Stimulated activated CD8-positive, alpha-beta memory T cell treated with anti-CD3 and anti-CD28 coated beads, Interleukin-7, amount 100 ng/mL, for 1 hour (primary cell): ENCODE measurements around the gene FAN1.

Experiments used
- DNase-seq, 2 donors: peaks; one replicate each; pipeline ENCODE4 v3.0.0-alpha.2; 2020; ENCODE audit warnings: low read depth in 2 of 2

The FAN1 gene

GRCh38 chr15:30921106-30921505 lies 17.4 kb downstream of the FAN1 start:
- DNase-seq: no peak

DNA sequence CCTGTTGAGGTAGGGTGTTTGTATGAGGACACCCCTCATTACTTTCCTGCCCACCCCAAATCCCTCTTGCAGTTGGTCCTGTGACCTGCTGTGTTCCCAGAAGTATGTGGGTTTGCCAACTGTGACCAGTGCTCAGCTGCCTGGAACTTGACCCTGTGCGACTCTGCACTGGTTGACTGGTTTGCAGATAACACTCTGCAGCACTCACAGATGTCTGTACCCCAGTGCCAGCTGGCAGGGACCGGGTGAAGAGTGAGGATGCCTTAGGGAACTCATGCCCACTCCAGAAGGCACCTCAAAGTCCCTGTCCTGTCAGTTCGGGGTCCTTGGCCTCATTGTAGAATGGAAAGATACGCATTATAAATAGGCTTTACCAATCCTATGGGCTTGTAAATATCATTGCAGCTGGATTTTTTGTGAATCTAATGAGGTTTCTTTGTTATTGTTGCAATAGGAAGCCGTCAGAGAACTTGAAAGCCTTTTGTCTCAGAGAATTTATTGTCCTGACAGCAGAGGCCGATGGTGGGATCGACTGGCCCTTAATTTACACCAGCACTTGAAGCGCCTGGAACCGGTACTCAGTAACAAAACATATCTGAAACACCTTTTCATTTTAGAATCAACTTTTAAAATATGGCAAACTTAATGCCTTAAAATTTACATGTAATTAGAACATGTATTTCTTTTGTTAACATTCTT lies 18.2 kb downstream of the FAN1 start:
- DNase-seq: no peak

DNA sequence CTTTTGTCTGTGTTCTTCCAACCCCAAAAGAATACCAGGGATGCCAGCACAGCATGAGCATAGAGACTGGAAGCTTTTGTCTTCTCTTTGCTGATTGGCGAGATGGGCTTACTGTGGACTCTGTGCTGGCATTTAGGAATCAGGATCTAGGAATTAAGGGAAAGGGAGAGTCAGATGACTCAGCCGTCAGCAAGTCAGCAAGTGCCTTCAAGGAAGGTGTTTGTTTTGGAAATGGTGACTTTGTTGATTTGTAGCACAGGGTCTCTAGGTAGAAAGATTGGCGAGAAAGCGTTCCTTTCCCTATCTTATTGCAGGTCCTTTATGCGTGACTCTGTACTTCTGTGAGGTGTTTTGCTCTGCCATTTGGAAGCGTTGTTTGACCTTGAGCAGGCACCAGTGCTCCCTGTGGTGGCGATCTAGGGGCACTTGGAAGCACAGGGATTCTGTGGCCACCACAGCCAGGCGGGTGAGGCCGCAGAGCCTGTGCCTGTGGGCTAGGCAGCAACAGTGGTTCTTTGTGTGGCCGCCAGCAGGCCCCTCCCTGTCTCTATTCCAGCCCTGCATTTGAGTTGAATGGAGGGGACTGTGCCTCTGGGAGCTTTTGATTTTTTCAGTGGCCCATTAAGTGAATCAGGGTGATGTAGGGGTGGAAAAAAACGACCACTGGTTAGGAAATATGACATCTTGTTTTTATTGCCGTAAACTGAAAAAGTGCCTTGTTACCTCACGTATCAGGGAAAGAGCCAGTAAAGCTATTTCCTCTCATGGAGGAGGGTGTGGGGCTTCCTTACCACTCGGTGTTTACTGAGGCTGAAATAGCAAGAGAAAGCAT lies 19.0 kb downstream of the FAN1 start:
- no peak for DNase-seq

DNA sequence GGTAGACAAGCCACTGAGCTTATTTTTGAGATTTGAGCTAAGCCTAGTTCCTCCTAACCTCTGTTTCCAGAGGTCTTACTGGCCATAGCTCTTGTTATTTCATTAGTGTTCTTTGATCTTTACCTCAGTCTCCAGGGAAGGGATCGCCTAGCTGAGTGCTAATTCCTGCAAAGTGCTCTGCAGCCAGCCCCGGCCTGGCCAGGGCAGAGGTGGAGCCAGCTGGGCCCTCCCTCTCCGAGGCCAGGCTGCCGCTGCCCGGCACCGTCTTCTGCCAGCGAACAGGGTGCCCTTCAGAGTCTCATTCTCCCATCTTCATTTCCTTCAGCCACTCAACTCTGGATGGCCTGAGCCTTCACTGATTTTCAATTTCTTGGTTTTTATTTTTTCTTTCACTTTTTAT lies 19.7 kb downstream of the FAN1 start:
- DNase-seq: no peak

DNA sequence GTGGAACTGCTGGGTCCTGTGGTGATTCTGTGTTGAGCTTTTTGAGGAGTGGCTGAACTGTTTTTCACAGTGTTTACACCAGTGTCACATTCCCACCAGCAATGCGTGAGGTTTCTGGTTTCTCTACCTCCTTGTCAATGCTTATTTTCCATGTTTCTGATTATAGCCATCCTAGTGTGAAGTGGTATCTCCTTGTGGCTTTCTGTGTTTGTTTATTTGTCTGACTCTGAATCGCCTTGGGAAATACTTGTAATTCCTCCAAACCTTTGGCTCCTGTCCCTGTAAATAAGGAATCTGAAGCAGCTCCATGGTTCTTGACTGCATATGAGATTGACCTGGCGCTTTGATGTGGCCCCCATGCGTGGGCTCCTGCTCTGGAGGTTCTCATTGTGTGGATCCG lies 20.6 kb downstream of the FAN1 start:
- no peak for DNase-seq

DNA sequence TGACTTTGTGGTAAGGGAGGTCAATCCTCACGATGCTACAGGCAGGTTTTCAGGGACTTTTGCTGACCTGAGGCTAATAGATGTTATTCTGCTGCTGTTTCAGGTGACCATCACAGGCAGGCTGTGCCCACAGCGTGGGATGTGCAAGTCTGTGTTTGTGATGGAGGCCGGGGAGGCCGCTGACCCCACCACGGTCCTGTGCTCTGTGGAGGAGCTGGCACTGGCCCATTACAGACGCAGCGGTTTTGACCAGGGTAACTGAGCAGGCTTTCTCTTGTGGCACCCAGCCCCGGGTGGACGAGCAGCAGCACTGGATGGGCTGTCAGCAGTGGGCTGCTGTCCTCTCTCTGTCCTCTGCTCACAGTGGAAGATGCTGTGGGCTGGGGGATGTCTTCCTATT lies 22.0 kb downstream of the FAN1 start:
- DNase-seq: no peak

DNA sequence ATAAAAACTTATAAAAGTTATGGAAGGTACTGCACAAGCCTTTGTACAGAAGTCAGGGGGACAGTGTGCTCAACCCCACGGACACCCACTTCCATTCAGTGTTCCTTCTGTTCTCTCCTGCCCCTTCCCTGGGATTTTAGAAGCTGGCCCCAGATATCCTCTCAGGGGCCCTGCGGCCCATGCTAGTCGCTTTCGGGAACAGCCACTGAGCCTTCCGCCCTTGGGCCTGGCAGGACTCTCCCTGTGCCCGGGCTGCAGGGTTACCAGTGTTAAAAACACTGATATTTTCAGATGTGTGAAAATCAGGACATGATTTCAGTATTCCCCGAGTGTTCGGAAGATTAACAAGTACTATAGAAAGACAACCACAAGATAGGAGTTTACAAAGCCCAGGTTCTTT lies 22.4 kb downstream of the FAN1 start:
- no peak for DNase-seq

DNA sequence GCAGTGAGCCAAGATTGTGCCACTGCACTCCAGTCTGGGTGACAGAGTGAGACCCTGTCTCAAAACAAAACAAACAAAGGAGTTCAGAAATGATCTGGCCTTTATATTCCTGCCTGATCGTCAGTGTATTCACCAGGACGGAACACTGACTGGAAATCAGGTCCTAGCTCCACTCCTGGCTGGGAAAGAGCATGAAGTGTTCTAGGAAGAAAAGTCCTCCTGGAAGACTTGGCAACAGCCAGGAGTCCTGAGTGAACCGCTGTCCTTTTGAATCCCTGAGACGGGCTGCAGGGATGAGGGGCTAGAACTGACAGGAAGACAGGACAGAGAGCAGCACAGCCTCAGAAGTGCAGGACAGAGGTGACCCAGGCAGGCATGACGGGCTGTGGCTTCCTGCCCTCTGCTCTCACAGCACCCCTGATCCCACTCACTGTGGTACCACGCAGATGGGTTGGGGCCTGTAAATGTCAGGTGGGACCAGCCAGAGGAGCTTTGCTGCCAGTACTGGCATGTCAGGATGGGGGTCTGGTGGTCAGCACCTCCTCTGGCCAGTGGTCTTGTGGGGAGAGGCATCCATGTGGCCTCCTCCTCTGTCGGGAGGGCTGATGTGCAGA lies 23.5 kb downstream of the FAN1 start:
- DNase-seq: no peak

- no peak for DNase-seq
These were observed 24.4 kb downstream of the FAN1 start for GRCh38 chr15:30928076-30928475.

DNA sequence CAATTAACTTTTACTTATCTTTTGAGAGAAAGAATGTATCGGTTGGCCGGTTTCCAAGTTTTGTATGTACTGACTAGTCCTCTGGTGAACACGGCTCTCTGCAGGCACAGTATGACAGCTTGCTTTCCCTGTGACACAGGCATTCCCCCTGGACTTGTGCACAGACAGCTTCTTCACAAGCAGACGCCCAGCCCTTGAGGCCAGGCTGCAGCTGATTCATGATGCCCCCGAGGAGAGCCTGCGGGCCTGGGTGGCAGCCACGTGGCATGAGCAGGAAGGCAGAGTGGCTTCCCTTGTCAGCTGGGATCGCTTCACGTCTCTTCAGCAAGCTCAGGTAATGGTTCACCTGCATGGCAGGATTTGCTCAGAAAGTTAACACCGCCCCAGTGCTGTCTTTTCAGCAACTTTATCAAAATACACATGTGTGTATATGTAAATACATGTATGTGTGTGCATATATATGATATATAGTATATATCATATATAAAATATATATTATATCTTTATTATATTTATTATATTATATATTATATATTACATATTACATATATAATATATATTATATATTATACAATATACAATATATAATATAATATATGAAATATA lies 25.5 kb downstream of the FAN1 start:
- no peak for DNase-seq

DNA sequence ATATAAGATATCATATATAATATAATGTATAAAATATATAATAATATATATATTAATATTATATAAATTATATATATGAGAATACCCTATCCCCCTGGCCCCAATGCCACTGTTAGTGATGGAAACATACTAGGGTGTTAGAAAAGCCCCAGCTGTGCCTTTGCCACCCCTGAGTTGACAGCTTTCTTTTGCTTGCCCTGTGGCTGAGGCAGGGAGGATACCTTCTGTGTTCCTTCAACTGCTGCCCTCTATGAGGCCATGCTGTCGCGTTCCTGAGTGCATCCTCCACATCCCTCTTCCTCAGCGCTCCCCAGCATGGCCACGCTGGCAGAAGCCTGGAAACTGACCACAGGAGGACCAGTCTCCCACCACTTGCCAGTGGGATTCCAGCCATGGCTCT lies 26.3 kb downstream of the FAN1 start:
- no peak for DNase-seq

GRCh38 chr15:30930422-30930821 lies 26.7 kb downstream of the FAN1 start:
- DNase-seq: no peak

GRCh38 chr15:30933293-30933692 lies 29.6 kb downstream of the FAN1 start:
- no peak for DNase-seq

GRCh38 chr15:30939161-30939560 lies 35.4 kb downstream of the FAN1 start:
- DNase-seq: no peak

DNA sequence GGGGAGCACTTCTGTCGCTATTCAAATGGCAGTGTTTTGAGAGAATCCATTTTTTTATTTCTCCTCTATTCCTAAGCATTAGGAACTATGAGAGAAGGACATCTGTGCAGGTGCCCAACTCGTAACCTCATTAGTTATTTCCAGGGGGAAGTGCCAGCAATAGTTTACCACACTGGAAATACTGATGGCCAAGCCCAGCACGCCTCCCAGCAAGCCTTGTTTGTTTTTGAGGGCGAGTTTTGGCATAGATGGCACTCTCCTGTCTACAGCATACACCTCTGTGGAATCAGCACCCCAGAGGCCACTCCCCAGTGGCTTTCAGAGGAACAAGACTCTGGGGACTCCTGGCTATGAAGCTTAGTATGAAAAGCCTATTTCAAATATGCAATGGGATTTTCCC lies 36.6 kb downstream of the FAN1 start:
- DNase-seq: no peak

DNA sequence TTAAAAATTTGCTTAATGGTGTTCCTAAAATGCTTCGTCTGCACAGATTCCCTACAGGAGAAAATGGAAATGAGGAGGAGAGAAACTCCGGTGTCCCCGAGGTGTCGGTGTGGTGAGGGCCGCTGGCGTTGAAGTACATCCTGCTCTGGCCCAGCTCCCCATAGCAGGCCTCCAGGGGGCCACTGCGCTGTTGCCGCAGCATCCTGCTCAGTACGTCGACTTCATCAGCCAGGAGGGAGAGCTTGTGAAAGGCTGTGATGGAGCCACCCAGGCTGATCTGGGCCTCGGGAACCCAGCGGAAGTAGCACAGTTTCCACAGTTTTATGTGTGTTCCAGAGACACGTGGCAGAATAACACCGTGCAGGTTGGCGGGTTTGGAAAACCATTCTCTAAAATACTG lies 37.8 kb downstream of the FAN1 start:
- DNase-seq: no peak

GRCh38 chr15:30943654-30944335 lies 40.1 kb downstream of the FAN1 start:
- DNase-seq: no peak

GRCh38 chr15:30953183-30953582 lies 49.5 kb downstream of the FAN1 start:
- no peak for DNase-seq

- no peak for DNase-seq
These were observed 50.1 kb downstream of the FAN1 start for GRCh38 chr15:30953731-30954378.

GRCh38 chr15:30954674-30955073 lies 51.0 kb downstream of the FAN1 start:
- DNase-seq: no peak
